Mesendoderm (in vitro differentiated cells): ENCODE results near the gene USP37.
"Not testable (repeated sequence)": the region's sequence is repeated elsewhere in the genome, so short reads cannot be mapped to it uniquely, and the experiment has no call there.

Experiments used
- DNase-seq: peaks from one replicate; pipeline ENCODE4 v3.0.0; 2013
- H2AK5ac ChIP-seq: 2 replicates; pipeline ENCODE4 v1.6.1; 2013; ENCODE audit warnings: low read length, inconsistent platforms
- H2BK120ac ChIP-seq: 2 replicates; pipeline ENCODE4 v1.6.1; 2013; ENCODE audit warnings: low read depth, mild to moderate bottlenecking, low read length, moderate library complexity, mixed read lengths
- H2BK15ac ChIP-seq: replicated peaks from 2 replicates; pipeline ENCODE4 v1.6.1; 2013; ENCODE audit warnings: low read depth, mild to moderate bottlenecking, moderate library complexity
- H2BK5ac ChIP-seq: 2 replicates; pipeline ENCODE4 v1.6.1; 2013; ENCODE audit warnings: low read length, inconsistent platforms
- H3K18ac ChIP-seq: 2 replicates; pipeline ENCODE4 v1.6.1; 2013; ENCODE audit warnings: mild to moderate bottlenecking, low read length, mixed read lengths
- H3K23ac ChIP-seq: one replicate; pipeline ENCODE4 v1.6.1; 2013; ENCODE audit warnings: low read length
- H3K27ac ChIP-seq: 2 replicates; pipeline ENCODE4 v1.5.1; 2013; ENCODE audit warnings: low read depth, mild to moderate bottlenecking, inconsistent platforms, low read length, moderate library complexity
- H3K27me3 ChIP-seq: 2 replicates; pipeline ENCODE4 v1.6.1; 2013; ENCODE audit warnings: low read length, control low read depth, mild to moderate bottlenecking, inconsistent platforms; ENCODE audit not compliant: insufficient read depth, poor library complexity
- H3K36me3 ChIP-seq: 2 replicates; pipeline ENCODE4 v1.6.1; 2013; ENCODE audit warnings: low read length, inconsistent platforms; ENCODE audit not compliant: control insufficient read depth, insufficient read depth
- H3K4ac ChIP-seq: one replicate; pipeline ENCODE4 v1.6.1; 2013; ENCODE audit warnings: low read depth, mild to moderate bottlenecking, low read length, moderate library complexity
- H3K4me1 ChIP-seq: 2 replicates; pipeline ENCODE4 v1.6.1; 2013; ENCODE audit warnings: low read depth, low read length, inconsistent platforms; ENCODE audit not compliant: control insufficient read depth
- H3K4me2 ChIP-seq: 2 replicates; pipeline ENCODE4 v1.6.1; 2013; ENCODE audit warnings: low read length
- H3K4me3 ChIP-seq: 2 replicates; pipeline ENCODE4 v1.5.1; 2013; ENCODE audit warnings: mild to moderate bottlenecking, low read length
- H3K56ac ChIP-seq: one replicate; pipeline ENCODE4 v1.6.1; 2013; ENCODE audit warnings: low read length
- H3K79me1 ChIP-seq: 2 replicates; pipeline ENCODE4 v1.6.1; 2013; ENCODE audit warnings: low read length, inconsistent platforms
- H3K79me2 ChIP-seq: 2 replicates; pipeline ENCODE4 v1.6.1; 2013; ENCODE audit warnings: mild to moderate bottlenecking, low read length; ENCODE audit not compliant: control insufficient read depth, insufficient read depth
- H3K9ac ChIP-seq: 2 replicates; pipeline ENCODE4 v1.6.1; 2013; ENCODE audit warnings: low read length, inconsistent platforms
- H4K5ac ChIP-seq: one replicate; pipeline ENCODE4 v1.6.1; 2013; ENCODE audit warnings: low read length
- H4K8ac ChIP-seq: one replicate; pipeline ENCODE4 v1.6.1; 2013; ENCODE audit warnings: low read depth, mild to moderate bottlenecking, control low read depth, low read length, moderate library complexity
- WGBS: extraction: QIAGEN DNeasy Blood & Tissue Kit; methylation state at CpG from one replicate; pipeline ENCODE4 v1.1.7; 2013; ENCODE audit warnings: low lambda C conversion rate, missing lambda C conversion rate; ENCODE audit not compliant: insufficient coverage; ENCODE audit errors: extremely low coverage; 5-methylcytosine and 5-hydroxymethylcytosine counted together

The USP37 gene

DNA sequence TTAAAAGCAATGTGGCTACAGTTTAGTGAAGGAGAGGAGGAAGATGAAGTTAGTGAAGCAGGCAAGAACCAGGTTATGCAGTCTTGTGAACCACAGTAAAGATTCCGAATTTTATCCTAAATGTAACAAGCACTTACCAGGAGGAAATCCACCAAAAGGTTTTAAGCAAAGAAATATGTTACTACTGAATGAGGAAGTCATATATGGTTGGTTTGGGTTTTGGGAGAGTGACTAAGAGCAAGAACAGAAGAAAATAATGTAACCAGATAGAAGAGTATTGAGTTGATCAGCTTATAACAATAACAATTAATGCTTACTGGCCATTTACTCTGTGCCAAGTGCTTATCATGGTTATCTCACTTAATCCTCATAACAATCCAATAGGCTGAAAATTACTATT is 1.9 kb downstream of the USP37 start:
- Histone ChIP-seq H2BK15ac (no peak overlapping the region), H3K4me3 (no peak overlapping the region), H3K18ac (no peak overlapping the region), H3K4me2 (no peak overlapping the region), H3K4me1 (peaks cover 3% of the 10 kb centered on the region), H3K23ac (no peak overlapping the region), H2BK120ac (no peak overlapping the region), H3K4ac (no peak overlapping the region), H3K9ac (no peak overlapping the region), H3K56ac (no peak overlapping the region), H3K27ac (no peak overlapping the region), H4K8ac (no peak overlapping the region), H3K79me1 (peaks cover 8% of the 10 kb centered on the region), H2AK5ac (no peak overlapping the region), H4K5ac (no peak overlapping the region), H3K27me3 (no peaks in the 10 kb centered on the region), H3K79me2 (peaks cover 43% of the 10 kb centered on the region), H2BK5ac (no peak overlapping the region), H3K36me3 (no peaks in the 10 kb centered on the region)
- DNase-seq: no peak
- WGBS: no CpG with 5 or more reads among the region's 1 CpG

DNA sequence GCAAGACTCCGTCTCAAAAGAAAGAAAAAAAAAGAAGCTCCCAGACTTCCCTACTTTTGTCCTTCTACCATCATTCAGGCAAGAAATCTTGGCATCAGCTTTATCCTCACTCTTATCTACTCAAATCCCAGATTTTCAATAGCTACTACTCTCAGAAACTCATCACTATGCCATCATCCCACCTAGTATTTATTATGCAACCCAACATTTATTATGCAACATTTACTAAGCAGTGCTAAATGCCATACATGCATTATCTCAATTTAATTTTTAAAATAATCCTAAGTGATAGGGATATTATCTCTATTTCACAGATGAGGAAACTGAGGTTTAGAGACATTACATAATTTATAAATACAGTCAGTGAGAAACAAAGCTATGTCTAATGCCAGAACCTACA is 4.1 kb downstream of the USP37 start:
- H2BK15ac ChIP-seq: no peak overlapping the region
- H3K27me3 ChIP-seq: no peaks in the 10 kb centered on the region
- no peak overlapping the region for H3K4me2 ChIP-seq
- no peak overlapping the region for H3K9ac ChIP-seq
- H3K56ac ChIP-seq: no peak overlapping the region
- no peak overlapping the region for H2AK5ac ChIP-seq
- H3K27ac ChIP-seq: no peak overlapping the region
- H2BK5ac ChIP-seq: no peak overlapping the region
- H2BK120ac ChIP-seq: no peak overlapping the region
- WGBS: no CpG with 5 or more reads among the region's 1 CpG
- no peak overlapping the region for H3K4me3 ChIP-seq
- DNase-seq: no peak
- no peak overlapping the region for H3K23ac ChIP-seq
- H4K5ac ChIP-seq: no peak overlapping the region
- H3K4me1 ChIP-seq: peaks cover 3% of the 10 kb centered on the region
- no peak overlapping the region for H3K4ac ChIP-seq
- peaks cover 6% of the 10 kb centered on the region for H3K79me1 ChIP-seq
- no peaks in the 10 kb centered on the region for H3K36me3 ChIP-seq
- no peak overlapping the region for H3K18ac ChIP-seq
- H4K8ac ChIP-seq: no peak overlapping the region
- peaks cover 21% of the 10 kb centered on the region for H3K79me2 ChIP-seq

DNA sequence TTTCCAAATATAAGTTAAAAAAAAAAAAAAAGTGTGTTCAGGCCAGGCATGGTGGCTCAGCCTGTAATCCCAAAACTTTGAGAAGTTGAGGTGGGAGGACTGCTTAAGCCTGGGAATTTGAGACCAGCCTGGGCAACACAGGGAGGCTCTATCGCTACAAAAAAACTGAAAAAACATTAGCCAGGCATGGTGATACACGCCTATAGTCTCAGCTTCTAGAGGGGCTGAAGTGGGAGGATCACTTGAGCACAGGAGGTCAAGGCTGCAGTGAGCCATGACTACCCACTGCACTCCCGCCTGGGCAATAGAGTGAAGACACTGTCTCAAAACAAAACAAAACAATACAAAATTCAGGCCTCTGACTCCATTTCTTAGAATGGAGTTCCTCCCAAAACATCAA is 9.2 kb downstream of the USP37 start:
- Histone ChIP-seq H2BK15ac (no peak overlapping the region), H4K8ac (no peak overlapping the region), H3K27ac (no peak overlapping the region), H3K18ac (no peak overlapping the region), H2AK5ac (no peak overlapping the region), H3K4me1 (no peaks in the 10 kb centered on the region), H3K4me3 (no peak overlapping the region), H3K4ac (no peak overlapping the region), H3K9ac (no peak overlapping the region), H2BK120ac (no peak overlapping the region), H3K56ac (no peak overlapping the region), H3K79me1 (peaks cover 2% of the 10 kb centered on the region), H3K36me3 (no peaks in the 10 kb centered on the region), H3K4me2 (no peak overlapping the region), H3K79me2 (peaks cover 3% of the 10 kb centered on the region), H3K23ac (no peak overlapping the region), H4K5ac (no peak overlapping the region), H3K27me3 (no peaks in the 10 kb centered on the region), H2BK5ac (no peak overlapping the region)
- DNase-seq: no peak
- WGBS: no CpG with 5 or more reads among the region's 3 CpGs

DNA sequence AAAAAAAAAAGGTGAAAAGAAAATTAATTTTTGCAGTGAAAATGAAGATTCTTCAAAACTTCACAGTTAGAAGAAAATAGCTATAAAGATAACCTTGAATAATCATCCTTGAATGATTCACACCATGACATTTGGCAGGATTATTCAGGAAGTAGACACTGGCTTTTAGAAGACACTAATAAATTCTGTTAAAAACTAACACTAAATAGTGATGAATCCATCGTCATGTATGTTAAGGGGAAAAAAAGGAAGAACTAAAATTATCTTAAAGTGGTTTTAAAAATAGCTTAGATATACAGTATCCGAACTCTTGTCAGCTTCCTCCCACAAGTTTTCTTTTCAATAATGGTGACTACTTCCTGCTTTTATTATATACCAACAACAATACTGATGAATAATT is 10.2 kb downstream of the USP37 start:
- H3K56ac ChIP-seq: no peak overlapping the region
- no peak overlapping the region for H4K8ac ChIP-seq
- no peak overlapping the region for H2BK15ac ChIP-seq
- WGBS: no CpG with 5 or more reads among the region's 2 CpGs
- no peak overlapping the region for H3K23ac ChIP-seq
- no peak overlapping the region for H2AK5ac ChIP-seq
- no peak overlapping the region for H3K4me3 ChIP-seq
- H3K9ac ChIP-seq: no peak overlapping the region
- peaks cover 2% of the 10 kb centered on the region for H3K79me1 ChIP-seq
- DNase-seq: no peak
- no peaks in the 10 kb centered on the region for H3K79me2 ChIP-seq
- no peak overlapping the region for H3K4me2 ChIP-seq
- H3K18ac ChIP-seq: no peak overlapping the region
- no peaks in the 10 kb centered on the region for H3K4me1 ChIP-seq
- H2BK120ac ChIP-seq: no peak overlapping the region
- H3K36me3 ChIP-seq: no peaks in the 10 kb centered on the region
- no peak overlapping the region for H3K27ac ChIP-seq
- no peak overlapping the region for H2BK5ac ChIP-seq
- H3K27me3 ChIP-seq: no peaks in the 10 kb centered on the region
- H3K4ac ChIP-seq: no peak overlapping the region
- no peak overlapping the region for H4K5ac ChIP-seq

DNA sequence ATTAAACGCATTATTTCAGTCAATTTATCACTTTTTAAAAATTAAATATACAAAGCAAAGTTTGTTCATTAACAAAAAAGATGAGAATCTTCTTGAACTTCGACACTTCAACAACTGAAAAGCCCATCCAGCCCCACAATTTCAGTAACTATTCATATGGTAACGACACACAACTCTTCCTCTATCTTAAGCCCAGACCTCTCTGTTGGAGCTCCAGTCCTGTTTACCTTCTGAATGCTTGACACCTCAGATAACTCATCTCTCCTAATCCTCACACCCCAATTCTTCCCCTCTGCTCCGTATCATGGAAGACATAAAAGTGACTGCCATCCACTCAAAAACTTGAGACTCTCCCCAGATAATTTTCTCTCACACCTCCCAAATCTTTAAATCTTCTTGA is 12.6 kb downstream of the USP37 start:
- no peak overlapping the region for H3K56ac ChIP-seq
- no peak overlapping the region for H3K18ac ChIP-seq
- no peak overlapping the region for H2BK15ac ChIP-seq
- no peak overlapping the region for H3K23ac ChIP-seq
- H3K27me3 ChIP-seq: no peaks in the 10 kb centered on the region
- no CpG with 5 or more reads among the region's 4 CpGs for WGBS
- H3K36me3 ChIP-seq: no peaks in the 10 kb centered on the region
- no peak overlapping the region for H2AK5ac ChIP-seq
- peak; percentile 84 for DNase-seq
- no peak overlapping the region for H3K9ac ChIP-seq
- peaks cover 2% of the 10 kb centered on the region for H3K79me1 ChIP-seq
- H3K4me3 ChIP-seq: no peak overlapping the region
- no peak overlapping the region for H2BK5ac ChIP-seq
- H4K5ac ChIP-seq: no peak overlapping the region
- no peaks in the 10 kb centered on the region for H3K79me2 ChIP-seq
- no peak overlapping the region for H2BK120ac ChIP-seq
- no peak overlapping the region for H3K27ac ChIP-seq
- H3K4me2 ChIP-seq: no peak overlapping the region
- H4K8ac ChIP-seq: no peak overlapping the region
- H3K4ac ChIP-seq: no peak overlapping the region
- no peaks in the 10 kb centered on the region for H3K4me1 ChIP-seq

DNA sequence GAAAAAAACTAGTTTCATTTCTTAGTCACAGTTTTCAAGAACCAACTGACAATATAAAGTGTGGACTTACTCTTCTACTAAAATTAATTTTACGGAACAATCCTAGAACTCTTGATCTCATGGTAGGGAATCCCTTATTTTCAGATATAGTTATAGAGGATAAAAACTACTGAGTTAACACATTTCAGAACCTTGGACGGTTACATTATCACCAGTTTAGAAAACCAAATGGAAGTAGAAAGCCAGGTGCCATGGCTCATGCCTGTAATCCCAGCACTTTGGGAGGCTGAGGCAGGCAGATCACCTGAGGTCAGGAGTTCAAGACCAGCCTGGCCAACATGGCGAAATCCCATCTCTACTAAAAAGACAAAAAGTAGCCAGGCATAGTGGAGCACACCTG is 13.9 kb downstream of the USP37 start:
- H3K4me2 ChIP-seq, H3K36me3 ChIP-seq, H4K5ac ChIP-seq, H3K23ac ChIP-seq, H3K56ac ChIP-seq, H4K8ac ChIP-seq, H3K18ac ChIP-seq, H3K4me1 ChIP-seq, DNase-seq, H3K27ac ChIP-seq, H2BK5ac ChIP-seq, H2AK5ac ChIP-seq, H3K9ac ChIP-seq, H3K4me3 ChIP-seq, H3K27me3 ChIP-seq, H2BK15ac ChIP-seq, H3K79me1 ChIP-seq, H3K4ac ChIP-seq, H2BK120ac ChIP-seq, H3K79me2 ChIP-seq: not testable (repeated sequence)
- WGBS: no CpG with 5 or more reads among the region's 3 CpGs
